ENCODE data around the gene SLC5A9. TPM values are rescaled to one million over a fixed set of nuclear protein-coding genes. Genes with fewer than 3 reads are reported as not detected.
"Not testable (repeated sequence)": the region's sequence is repeated elsewhere in the genome, so short reads cannot be mapped to it uniquely, and the experiment has no call there.

SLC5A9 gene
- total RNA-seq, 1 experiment from 2014 or later, result not detected

GRCh38 chr1:48214366-48214765, 8.2 kb upstream of the SLC5A9 start:
- not testable (repeated sequence) for DNase-seq (ENCODE audit: low read depth)

GRCh38 chr1:48214820-48215219, 7.7 kb upstream of the SLC5A9 start:
- DNase-seq (ENCODE audit: low read depth), result no peak

GRCh38 chr1:48215222-48215621, 7.3 kb upstream of the SLC5A9 start:
- no peak for DNase-seq (ENCODE audit: low read depth)

- no peak for DNase-seq (ENCODE audit: low read depth)
Measured at GRCh38 chr1:48215889-48216288, 6.6 kb upstream of the SLC5A9 start.

GRCh38 chr1:48216313-48216712, 6.2 kb upstream of the SLC5A9 start:
- peak; percentile 23 for DNase-seq (ENCODE audit: low read depth)

GRCh38 chr1:48216941-48217340, 5.6 kb upstream of the SLC5A9 start:
- no peak for DNase-seq (ENCODE audit: low read depth)

GRCh38 chr1:48217856-48218255, 4.7 kb upstream of the SLC5A9 start:
- no peak for DNase-seq (ENCODE audit: low read depth)

GRCh38 chr1:48219803-48220202, 2.7 kb upstream of the SLC5A9 start:
- no peak for DNase-seq (ENCODE audit: low read depth)

- DNase-seq (ENCODE audit: low read depth), result no peak
Measured at GRCh38 chr1:48221122-48221521, 1.4 kb upstream of the SLC5A9 start.

- DNase-seq (ENCODE audit: low read depth), result no peak
Measured at GRCh38 chr1:48221657-48222056, 859 bp upstream of the SLC5A9 start.

- DNase-seq (ENCODE audit: low read depth), result no peak
Measured at GRCh38 chr1:48223366-48224240, 1.1 kb downstream of the SLC5A9 start.

GRCh38 chr1:48224791-48225190, 2.3 kb downstream of the SLC5A9 start:
- DNase-seq (ENCODE audit: low read depth), result no peak

GRCh38 chr1:48225579-48225978, 3.1 kb downstream of the SLC5A9 start:
- DNase-seq (ENCODE audit: low read depth), result no peak

- no peak for DNase-seq (ENCODE audit: low read depth)
Measured at GRCh38 chr1:48227165-48228013, 4.9 kb downstream of the SLC5A9 start.

GRCh38 chr1:48228156-48228555, 5.6 kb downstream of the SLC5A9 start:
- no peak for DNase-seq (ENCODE audit: low read depth)

- DNase-seq (ENCODE audit: low read depth), result no peak
Measured at GRCh38 chr1:48229317-48229716, 6.8 kb downstream of the SLC5A9 start.

GRCh38 chr1:48230236-48230635, 7.7 kb downstream of the SLC5A9 start:
- DNase-seq (ENCODE audit: low read depth), result no peak

- no peak for DNase-seq (ENCODE audit: low read depth)
Measured at GRCh38 chr1:48232722-48233121, 10.2 kb downstream of the SLC5A9 start.

GRCh38 chr1:48233666-48234485, 11.4 kb downstream of the SLC5A9 start:
- peak; percentile 5 for DNase-seq (ENCODE audit: low read depth)

GRCh38 chr1:48235652-48236051, 13.1 kb downstream of the SLC5A9 start:
- DNase-seq (ENCODE audit: low read depth), result no peak

- DNase-seq (ENCODE audit: low read depth), result peak; percentile 25
Measured at GRCh38 chr1:48236716-48237470, 14.4 kb downstream of the SLC5A9 start.
